ENCODE results near the gene SERTAD4.

The SERTAD4 gene

GRCh38 chr1:210237981-210238380, 5.4 kb downstream of the SERTAD4 start:
- H3K27ac Mint-ChIP-seq = peak overlapping the region; percentile 91 to 98 (median 91)
- H3K27me3 Mint-ChIP-seq (ENCODE audit: low read depth) = peaks cover 43% of the 10 kb centered on the region
- H3K4me3 Mint-ChIP-seq = peak overlapping the region; percentile 57 to 83 (median 71)
- TF ChIP-seq, protein P1, sequence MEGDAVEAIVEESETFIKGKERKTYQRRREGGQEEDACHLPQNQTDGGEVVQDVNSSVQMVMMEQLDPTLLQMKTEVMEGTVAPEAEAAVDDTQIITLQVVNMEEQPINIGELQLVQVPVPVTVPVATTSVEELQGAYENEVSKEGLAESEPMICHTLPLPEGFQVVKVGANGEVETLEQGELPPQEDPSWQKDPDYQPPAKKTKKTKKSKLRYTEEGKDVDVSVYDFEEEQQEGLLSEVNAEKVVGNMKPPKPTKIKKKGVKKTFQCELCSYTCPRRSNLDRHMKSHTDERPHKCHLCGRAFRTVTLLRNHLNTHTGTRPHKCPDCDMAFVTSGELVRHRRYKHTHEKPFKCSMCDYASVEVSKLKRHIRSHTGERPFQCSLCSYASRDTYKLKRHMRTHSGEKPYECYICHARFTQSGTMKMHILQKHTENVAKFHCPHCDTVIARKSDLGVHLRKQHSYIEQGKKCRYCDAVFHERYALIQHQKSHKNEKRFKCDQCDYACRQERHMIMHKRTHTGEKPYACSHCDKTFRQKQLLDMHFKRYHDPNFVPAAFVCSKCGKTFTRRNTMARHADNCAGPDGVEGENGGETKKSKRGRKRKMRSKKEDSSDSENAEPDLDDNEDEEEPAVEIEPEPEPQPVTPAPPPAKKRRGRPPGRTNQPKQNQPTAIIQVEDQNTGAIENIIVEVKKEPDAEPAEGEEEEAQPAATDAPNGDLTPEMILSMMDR (IDR thresholded peaks at IDR 0.05; ENCODE audit: unreplicated experiment in 3 of 3) = no peak
- H3K9me3 Mint-ChIP-seq = no peaks in the 10 kb centered on the region
- H3K36me3 Mint-ChIP-seq (ENCODE audit: low read depth) = peaks cover 15% of the 10 kb centered on the region
- H3K4me1 Mint-ChIP-seq = peaks cover 67% of the 10 kb centered on the region

DNA sequence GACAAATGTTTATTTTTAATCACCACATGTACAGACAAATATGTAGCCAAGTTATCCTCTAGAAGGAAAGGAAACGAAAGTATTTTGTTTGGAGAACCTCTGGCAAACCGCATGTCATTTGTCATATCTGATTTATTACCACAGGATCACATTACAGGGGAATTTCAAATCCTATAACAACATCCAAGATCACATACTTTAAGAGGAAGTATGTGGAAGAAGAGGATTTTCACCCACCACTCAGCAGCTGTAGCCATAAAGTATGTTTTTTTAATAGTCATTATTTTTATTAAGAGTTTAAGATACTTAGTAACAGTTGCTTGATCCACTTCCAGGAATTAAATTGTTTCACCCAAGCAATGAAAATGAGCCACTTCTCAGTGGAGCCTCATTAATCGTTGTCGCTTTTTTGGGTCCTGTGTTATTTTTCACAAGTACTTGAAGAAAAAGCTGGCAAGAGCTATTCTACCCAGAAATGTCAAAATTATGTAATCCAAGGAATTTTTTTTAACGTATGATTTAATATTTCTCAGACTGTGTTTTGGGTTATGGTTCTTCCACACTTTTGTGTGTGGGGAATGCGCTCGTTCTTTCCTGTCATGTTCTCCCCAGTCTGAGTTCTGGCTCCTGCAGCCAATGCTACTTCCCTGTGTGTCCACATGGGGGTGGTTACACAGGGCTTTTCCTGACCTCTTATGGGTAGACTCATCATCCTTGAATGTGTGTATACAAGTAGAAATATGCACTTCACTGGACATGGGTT, 6.9 kb downstream of the SERTAD4 start:
- H3K4me1 Mint-ChIP-seq = peaks cover 63% of the 10 kb centered on the region
- H3K4me3 Mint-ChIP-seq = peak overlapping the region; percentile 54 to 75 (median 67)
- H3K9me3 Mint-ChIP-seq = no peaks in the 10 kb centered on the region
- H3K36me3 Mint-ChIP-seq (ENCODE audit: low read depth) = peaks cover 15% of the 10 kb centered on the region
- H3K27me3 Mint-ChIP-seq (ENCODE audit: low read depth) = peaks cover 42% of the 10 kb centered on the region
- TF ChIP-seq, protein P1 (IDR thresholded peaks at IDR 0.05; ENCODE audit: unreplicated experiment in 3 of 3) = peak; percentile 45 to 52 (median 50)
- H3K27ac Mint-ChIP-seq = peak overlapping the region; percentile 71 to 96 (median 81)

DNA sequence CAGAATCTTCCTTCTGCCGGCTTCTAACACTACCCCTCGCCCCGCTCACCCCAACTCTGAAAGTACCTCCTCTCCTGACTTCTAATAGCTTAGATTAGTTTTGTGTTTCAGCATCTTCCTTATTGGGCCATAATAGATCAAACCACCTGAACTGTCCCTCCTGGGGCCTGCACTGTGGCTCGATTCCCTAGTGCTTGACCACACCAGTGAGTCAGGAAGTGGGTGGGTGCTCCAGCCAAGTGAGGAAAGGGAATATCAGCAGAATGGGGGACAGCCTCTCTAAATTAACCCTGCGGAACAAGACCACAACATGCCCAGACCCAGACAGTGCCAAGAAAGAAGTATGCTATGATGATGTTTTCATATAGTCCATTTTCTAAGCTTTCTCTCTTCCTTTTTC, 8.5 kb downstream of the SERTAD4 start:
- H3K27me3 Mint-ChIP-seq (ENCODE audit: low read depth) = peaks cover 36% of the 10 kb centered on the region
- H3K9me3 Mint-ChIP-seq = no peaks in the 10 kb centered on the region
- H3K36me3 Mint-ChIP-seq (ENCODE audit: low read depth) = peaks cover 15% of the 10 kb centered on the region
- H3K4me3 Mint-ChIP-seq = peak overlapping the region in 1 of 3 experiments; percentile 5
- H3K4me1 Mint-ChIP-seq = peaks cover 49% of the 10 kb centered on the region
- H3K27ac Mint-ChIP-seq = peak overlapping the region in 1 of 3 experiments; percentile 42
- TF ChIP-seq, protein P1 (IDR thresholded peaks at IDR 0.05; ENCODE audit: unreplicated experiment in 3 of 3) = no peak

GRCh38 chr1:210244746-210245367, 12.3 kb downstream of the SERTAD4 start:
- peaks cover 38% of the 10 kb centered on the region for H3K27me3 Mint-ChIP-seq (ENCODE audit: low read depth)
- H3K36me3 Mint-ChIP-seq (ENCODE audit: low read depth) = peaks cover 12% of the 10 kb centered on the region
- H3K9me3 Mint-ChIP-seq = no peaks in the 10 kb centered on the region
- no peak overlapping the region for H3K4me3 Mint-ChIP-seq
- peaks cover 22% of the 10 kb centered on the region for H3K4me1 Mint-ChIP-seq
- no peak overlapping the region for H3K27ac Mint-ChIP-seq
- TF ChIP-seq, protein P1 (IDR thresholded peaks at IDR 0.05; ENCODE audit: unreplicated experiment in 3 of 3) = no peak

GRCh38 chr1:210246447-210246846, 13.9 kb downstream of the SERTAD4 start:
- TF ChIP-seq, protein P1 (IDR thresholded peaks at IDR 0.05; ENCODE audit: unreplicated experiment in 3 of 3) = no peak
- peaks cover 17% of the 10 kb centered on the region for H3K4me1 Mint-ChIP-seq
- H3K27me3 Mint-ChIP-seq (ENCODE audit: low read depth) = peaks cover 43% of the 10 kb centered on the region
- H3K4me3 Mint-ChIP-seq = no peak overlapping the region
- H3K9me3 Mint-ChIP-seq = no peaks in the 10 kb centered on the region
- peaks cover 6% of the 10 kb centered on the region for H3K36me3 Mint-ChIP-seq (ENCODE audit: low read depth)
- H3K27ac Mint-ChIP-seq = no peak overlapping the region

Measured in nephron (organoid).